Neuronal stem cell (in vitro differentiated cells): ENCODE measurements around the gene PRKCB.

ENCODE experiments used
- DNase-seq: peaks from one replicate; pipeline ENCODE4 v3.0.0-alpha.2; 2013; ENCODE audit warnings: low spot score
- H2AFZ ChIP-seq: one replicate; pipeline ENCODE4 v1.6.1; 2013; ENCODE audit warnings: mild to moderate bottlenecking, low read length, inconsistent platforms
- H2AK5ac ChIP-seq: 2 replicates; pipeline ENCODE4 v1.6.1; 2013; ENCODE audit warnings: low read depth, mild to moderate bottlenecking, inconsistent platforms, low read length, moderate library complexity, mixed read lengths
- H2BK120ac ChIP-seq: 2 replicates; pipeline ENCODE4 v1.6.1; 2013; ENCODE audit warnings: low read depth, mild to moderate bottlenecking, inconsistent platforms, low read length, moderate library complexity, mixed read lengths
- H2BK12ac ChIP-seq: one replicate; pipeline ENCODE4 v1.6.1; 2013; ENCODE audit warnings: low read length, inconsistent platforms
- H2BK15ac ChIP-seq: 2 replicates; pipeline ENCODE4 v1.6.1; 2013; ENCODE audit warnings: mild to moderate bottlenecking, low read length, inconsistent platforms, mixed read lengths
- H2BK5ac ChIP-seq: one replicate; pipeline ENCODE4 v1.6.1; 2013; ENCODE audit warnings: inconsistent platforms, mild to moderate bottlenecking, low read length, moderate library complexity
- H3K14ac ChIP-seq: one replicate; pipeline ENCODE4 v1.6.1; 2013; ENCODE audit warnings: low read length, inconsistent platforms
- H3K18ac ChIP-seq: 2 replicates; pipeline ENCODE4 v1.6.1; 2013; ENCODE audit warnings: low read length, inconsistent platforms
- H3K23ac ChIP-seq: 2 replicates; pipeline ENCODE4 v1.6.1; 2013; ENCODE audit warnings: low read depth, mild to moderate bottlenecking, mixed read lengths, low read length, inconsistent platforms; ENCODE audit not compliant: poor library complexity
- H3K27ac ChIP-seq: replicated peaks from 3 replicates; pipeline ENCODE4 v1.5.1; 2013; ENCODE audit warnings: low read length, inconsistent platforms
- H3K27me3 ChIP-seq, 3 experiments: 2 replicates each; pipeline ENCODE4 v1.6.1; 2013; ENCODE audit warnings: low read length in 3 of 3, mild to moderate bottlenecking in 2 of 3, inconsistent platforms in 1 of 3, low read depth in 1 of 3, mixed read lengths in 1 of 3, moderate library complexity in 1 of 3; ENCODE audit not compliant: control insufficient read depth in 3 of 3, insufficient read depth in 3 of 3
- H3K36me3 ChIP-seq, 2 donors: replicated peaks in 1 of 2; 2 replicates each; pipeline ENCODE4 v1.6.1; 2013; ENCODE audit warnings: low read length in 2 of 2; ENCODE audit not compliant: control insufficient read depth in 2 of 2, insufficient read depth in 2 of 2
- H3K4ac ChIP-seq: 2 replicates; pipeline ENCODE4 v1.6.1; 2013; ENCODE audit warnings: inconsistent platforms, mild to moderate bottlenecking, low read length, moderate library complexity
- H3K4me1 ChIP-seq, 2 donors: 1 replicate in 1 of 2; 2 replicates in 1 of 2; pipeline ENCODE4 v1.6.1; 2013; ENCODE audit warnings: low read length in 2 of 2, low read depth in 1 of 2; ENCODE audit not compliant: control insufficient read depth in 2 of 2, insufficient read depth in 1 of 2
- H3K4me2 ChIP-seq: one replicate; pipeline ENCODE4 v1.6.1; 2013; ENCODE audit warnings: mild to moderate bottlenecking, low read length, inconsistent platforms; ENCODE audit not compliant: insufficient read depth, poor library complexity, severe bottlenecking
- H3K4me3 ChIP-seq, 2 donors: 2 replicates each; pipeline ENCODE4 v1.5.1; 2013; ENCODE audit warnings: low read length in 2 of 2, mild to moderate bottlenecking in 2 of 2, inconsistent platforms in 1 of 2, moderate library complexity in 1 of 2
- H3K79me1 ChIP-seq: one replicate; pipeline ENCODE4 v1.6.1; 2013; ENCODE audit warnings: low read depth, mild to moderate bottlenecking, inconsistent platforms, low read length, moderate library complexity
- H3K9ac ChIP-seq: one replicate; pipeline ENCODE4 v1.6.1; 2013; ENCODE audit warnings: mild to moderate bottlenecking, low read depth, low read length, inconsistent platforms; ENCODE audit not compliant: poor library complexity
- H3K9me3 ChIP-seq, 2 donors: replicated peaks in 1 of 2; 2 replicates each; pipeline versions ENCODE3 to v1.6.1; 2013; ENCODE audit warnings: low read length in 2 of 2, mild to moderate bottlenecking in 2 of 2, inconsistent platforms in 1 of 2, low read depth in 1 of 2, mixed read lengths in 1 of 2, moderate library complexity in 1 of 2; ENCODE audit not compliant: control insufficient read depth in 2 of 2, insufficient read depth in 1 of 2
- H4K8ac ChIP-seq: one replicate; pipeline ENCODE4 v1.6.1; 2013; ENCODE audit warnings: low read depth, mild to moderate bottlenecking, inconsistent platforms, low read length, moderate library complexity
- H4K91ac ChIP-seq: one replicate; pipeline ENCODE4 v1.6.1; 2013; ENCODE audit warnings: low read length, low read depth, mild to moderate bottlenecking, inconsistent platforms; ENCODE audit not compliant: poor library complexity
- WGBS, 2 donors: extraction: QIAGEN DNeasy Blood & Tissue Kit; methylation state at CpG; one replicate each; pipeline ENCODE4 v1.1.7; 2013; ENCODE audit warnings: missing lambda C conversion rate in 2 of 2, mixed read lengths in 1 of 2; ENCODE audit not compliant: insufficient read length in 2 of 2, insufficient replicate concordance in 1 of 2; ENCODE audit errors: extremely low coverage in 2 of 2; 5-methylcytosine and 5-hydroxymethylcytosine counted together

PRKCB gene

DNA sequence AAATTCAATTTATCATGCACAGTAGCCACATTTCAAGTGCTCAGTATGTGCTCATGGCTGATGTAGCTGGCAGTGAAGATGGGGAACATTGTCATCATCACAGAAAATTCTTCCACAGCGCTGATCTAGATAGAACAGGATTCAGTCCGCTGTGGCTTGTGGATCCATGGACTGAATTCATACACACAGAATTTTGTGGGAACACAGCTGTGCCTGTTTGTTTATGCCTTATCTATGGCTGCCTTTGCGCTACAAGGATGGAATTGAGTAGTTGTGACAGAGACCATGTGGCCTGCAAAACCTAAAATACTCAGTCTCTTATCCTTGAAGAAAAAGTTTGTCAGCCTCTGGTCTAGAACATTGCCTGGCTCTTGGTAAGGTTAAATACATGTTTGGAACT lies 128.4 kb downstream of the PRKCB start:
- no peak overlapping the region for H3K18ac ChIP-seq
- H3K4me1 ChIP-seq: peaks cover 0 to 5% of the 10 kb centered on the region in 2 donors
- no peak overlapping the region for H4K91ac ChIP-seq
- H3K27ac ChIP-seq: no peak overlapping the region
- no peaks in the 10 kb centered on the region for H3K27me3 ChIP-seq
- H3K4me3 ChIP-seq: no peak overlapping the region
- H3K79me1 ChIP-seq: no peaks in the 10 kb centered on the region
- no peak overlapping the region for H4K8ac ChIP-seq
- no peak overlapping the region for H3K14ac ChIP-seq
- no peak overlapping the region for H2BK5ac ChIP-seq
- H3K9me3 ChIP-seq: no peaks in the 10 kb centered on the region
- H2AFZ ChIP-seq: no peak overlapping the region
- no peak overlapping the region for H3K4me2 ChIP-seq
- H3K4ac ChIP-seq: no peak overlapping the region
- no peaks in the 10 kb centered on the region for H3K36me3 ChIP-seq
- H2AK5ac ChIP-seq: no peak overlapping the region
- WGBS, 2 donors: no CpG with 5 or more reads among the region's 3 CpGs
- H3K23ac ChIP-seq: no peak overlapping the region
- no peak overlapping the region for H2BK15ac ChIP-seq
- no peak for DNase-seq
- H2BK12ac ChIP-seq: no peak overlapping the region
- no peak overlapping the region for H2BK120ac ChIP-seq
- H3K9ac ChIP-seq: no peak overlapping the region

DNA sequence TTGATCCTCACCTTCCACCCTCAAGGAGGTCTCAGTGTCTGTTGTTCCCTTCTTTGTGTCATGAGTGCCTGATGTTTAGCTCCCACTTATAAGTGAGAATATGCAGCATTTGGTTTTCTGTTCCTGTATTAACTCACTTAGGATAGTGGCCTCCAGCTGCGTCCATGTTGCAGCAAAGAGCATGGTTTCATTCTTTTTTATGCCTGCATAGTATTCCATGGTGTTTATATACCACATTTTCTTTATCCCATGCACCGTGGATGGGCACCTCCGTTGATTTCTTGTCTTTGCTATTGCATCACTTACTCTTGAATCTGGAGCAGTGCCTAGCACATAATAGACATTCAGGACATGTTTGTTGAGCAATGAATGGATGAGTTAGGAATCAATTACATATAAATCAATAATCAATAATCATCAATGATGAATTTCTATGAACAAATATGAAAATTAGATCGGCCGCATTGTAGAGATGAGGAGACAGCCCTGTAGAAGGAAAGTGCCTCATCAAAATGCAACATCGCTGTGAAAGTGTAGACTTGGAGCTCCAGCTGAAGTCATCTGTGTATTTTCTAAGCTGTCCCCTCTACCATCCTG lies 129.5 kb downstream of the PRKCB start:
- H3K9me3 ChIP-seq: no peaks in the 10 kb centered on the region
- no peaks in the 10 kb centered on the region for H3K27me3 ChIP-seq
- no peaks in the 10 kb centered on the region for H3K36me3 ChIP-seq
- H3K79me1 ChIP-seq: no peaks in the 10 kb centered on the region
- no peak overlapping the region for H2AK5ac ChIP-seq
- no peak overlapping the region for H3K4me3 ChIP-seq
- H3K4me2 ChIP-seq: no peak overlapping the region
- H3K27ac ChIP-seq: no peak overlapping the region
- no peak overlapping the region for H3K23ac ChIP-seq
- no peak for DNase-seq
- peaks cover 0 to 3% of the 10 kb centered on the region in 2 donors for H3K4me1 ChIP-seq
- H4K8ac ChIP-seq: no peak overlapping the region
- H2AFZ ChIP-seq: no peak overlapping the region
- WGBS, 2 donors: no CpG with 5 or more reads among the region's 6 CpGs
- no peak overlapping the region for H2BK15ac ChIP-seq
- no peak overlapping the region for H3K18ac ChIP-seq
- H3K4ac ChIP-seq: no peak overlapping the region
- H2BK12ac ChIP-seq: no peak overlapping the region
- H2BK120ac ChIP-seq: no peak overlapping the region
- no peak overlapping the region for H4K91ac ChIP-seq
- no peak overlapping the region for H3K9ac ChIP-seq
- no peak overlapping the region for H3K14ac ChIP-seq
- no peak overlapping the region for H2BK5ac ChIP-seq

DNA sequence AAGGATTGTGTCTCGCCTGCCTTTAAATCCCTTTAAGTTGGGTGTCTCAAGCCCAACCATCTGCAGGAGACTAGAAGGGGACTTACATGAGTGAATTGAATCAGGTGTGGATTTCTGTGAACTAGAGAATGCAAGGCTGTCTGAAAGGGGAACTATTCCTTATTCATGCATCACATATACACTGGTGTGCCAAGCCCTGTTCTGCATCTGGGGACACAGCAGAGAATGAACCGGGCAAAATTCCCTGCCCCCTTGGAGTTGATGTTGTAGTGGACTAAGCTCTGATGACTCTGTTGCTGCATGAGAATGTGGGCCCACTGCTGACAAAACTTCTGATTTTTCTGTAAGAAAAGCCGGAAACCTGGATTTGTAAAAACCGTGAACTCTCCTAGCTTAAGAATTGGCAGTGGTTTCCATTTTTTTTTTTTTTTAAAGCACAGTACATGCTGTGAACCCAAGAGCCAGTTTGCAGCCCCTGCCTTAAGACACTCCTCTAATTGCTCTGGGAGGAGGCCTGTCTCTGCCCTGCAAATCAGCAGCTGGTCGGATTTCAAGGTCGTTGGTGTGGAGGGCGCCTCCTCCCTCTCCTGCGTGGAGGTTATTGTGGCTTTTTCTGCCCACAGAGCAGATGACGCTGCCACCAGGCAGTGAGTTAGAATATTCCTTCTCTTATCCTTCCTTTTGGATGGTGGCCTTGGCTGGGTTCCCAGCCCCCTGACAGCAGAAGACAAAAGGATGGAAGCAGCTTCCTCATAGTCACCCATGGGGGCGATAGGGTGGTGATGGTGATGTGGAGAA lies 131.0 kb downstream of the PRKCB start:
- Histone ChIP-seq H2AFZ (no peak overlapping the region), H3K79me1 (no peaks in the 10 kb centered on the region), H3K18ac (no peak overlapping the region), H4K8ac (no peak overlapping the region), H3K27ac (no peak overlapping the region), H3K23ac (no peak overlapping the region), H3K9me3 (no peaks in the 10 kb centered on the region), H3K4ac (no peak overlapping the region), H3K27me3 (no peaks in the 10 kb centered on the region), H2BK12ac (no peak overlapping the region), H3K9ac (no peak overlapping the region), H2BK5ac (no peak overlapping the region), H2BK120ac (no peak overlapping the region), H3K4me1 (peaks cover 0 to 3% of the 10 kb centered on the region in 2 donors), H4K91ac (no peak overlapping the region), H3K4me2 (no peak overlapping the region), H3K4me3 (no peak overlapping the region), H2AK5ac (no peak overlapping the region), H3K14ac (no peak overlapping the region), H2BK15ac (no peak overlapping the region), H3K36me3 (no peaks in the 10 kb centered on the region)
- DNase-seq: no peak
- WGBS, 2 donors: no CpG with 5 or more reads among the region's 10 CpGs

DNA sequence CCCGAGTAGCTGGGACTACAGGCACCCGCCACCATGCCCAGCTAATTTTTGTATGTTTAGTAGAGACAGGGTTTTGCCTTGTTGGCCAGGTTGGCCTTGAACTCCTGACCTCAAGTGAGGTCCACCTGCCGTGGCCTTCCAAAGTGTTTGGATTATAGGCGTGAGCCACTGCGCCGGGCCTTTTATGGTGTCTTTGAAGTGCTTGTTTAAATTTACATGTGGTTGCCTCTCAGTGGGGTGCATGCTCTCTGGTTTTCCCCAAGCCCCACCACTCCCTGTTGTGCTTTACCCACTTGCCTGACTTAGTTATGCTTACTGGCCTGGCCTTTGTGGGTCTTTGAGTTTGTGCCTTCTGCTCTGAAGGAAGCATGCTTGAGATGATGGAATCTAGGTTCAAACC lies 132.0 kb downstream of the PRKCB start:
- Histone ChIP-seq H2AK5ac (no peak overlapping the region), H2AFZ (no peak overlapping the region), H4K8ac (no peak overlapping the region), H3K36me3 (no peaks in the 10 kb centered on the region), H2BK15ac (no peak overlapping the region), H2BK120ac (no peak overlapping the region), H3K79me1 (no peaks in the 10 kb centered on the region), H3K4me1 (peaks cover 0 to 3% of the 10 kb centered on the region in 2 donors), H3K23ac (no peak overlapping the region), H3K4me3 (no peak overlapping the region), H3K14ac (no peak overlapping the region), H2BK12ac (no peak overlapping the region), H3K9ac (no peak overlapping the region), H3K27ac (no peak overlapping the region), H3K4me2 (no peak overlapping the region), H3K9me3 (no peaks in the 10 kb centered on the region), H2BK5ac (no peak overlapping the region), H4K91ac (no peak overlapping the region), H3K27me3 (no peaks in the 10 kb centered on the region), H3K4ac (no peak overlapping the region), H3K18ac (no peak overlapping the region)
- no peak for DNase-seq
- no CpG with 5 or more reads among the region's 6 CpGs for WGBS, 2 donors
